Ectodermal cell (in vitro differentiated cells): ENCODE data around the gene MAPT. TPM values are rescaled to one million over a fixed set of nuclear protein-coding genes. Genes with fewer than 3 reads are reported as not detected.

Experiments
- H3K27ac ChIP-seq: 2 replicates; pipeline ENCODE4 v1.7.0; 2013; ENCODE audit warnings: mild to moderate bottlenecking, low read depth, low read length; ENCODE audit not compliant: insufficient read depth, poor library complexity, severe bottlenecking
- H3K27me3 ChIP-seq: 2 replicates; pipeline ENCODE4 v1.7.0; 2013; ENCODE audit warnings: mild to moderate bottlenecking, low read length; ENCODE audit not compliant: insufficient read depth, control insufficient read depth, poor library complexity, severe bottlenecking
- H3K36me3 ChIP-seq: one replicate; pipeline ENCODE4 v1.7.0; 2013; ENCODE audit warnings: low read length; ENCODE audit not compliant: control insufficient read depth, insufficient read depth
- H3K4me1 ChIP-seq: one replicate; pipeline ENCODE4 v1.7.0; 2013; ENCODE audit warnings: low read length; ENCODE audit not compliant: control insufficient read depth, insufficient read depth
- H3K4me3 ChIP-seq: 2 replicates; pipeline ENCODE4 v1.7.0; 2013; ENCODE audit warnings: low read depth, low read length, control low read depth; ENCODE audit not compliant: insufficient read depth
- H3K9me3 ChIP-seq: 2 replicates; pipeline ENCODE4 v1.7.0; 2013; ENCODE audit warnings: mild to moderate bottlenecking, low read length, moderate library complexity; ENCODE audit not compliant: control insufficient read depth
- WGBS, 2 experiments: methylation state at CpG; one replicate each; pipeline ENCODE4 v1.1.7; 2013; ENCODE audit warnings: missing lambda C conversion rate in 2 of 2; 5-methylcytosine and 5-hydroxymethylcytosine counted together
- polyA plus RNA-seq, 4 experiments: library from polyadenylated mRNA; stranded (reverse); fragments of 50-300 nt; gene quantifications; one replicate each; pipeline ENCODE4 v1.2.3, GENCODE V29; 2013

Gene MAPT
- 3.1 TPM for polyA plus RNA-seq (2013, experiment 1 of 4)
- 3.2 TPM for polyA plus RNA-seq (2013, experiment 2 of 4)
- 2.3 TPM for polyA plus RNA-seq (2013, experiment 3 of 4)
- 3.8 TPM for polyA plus RNA-seq (2013, experiment 4 of 4)

DNA sequence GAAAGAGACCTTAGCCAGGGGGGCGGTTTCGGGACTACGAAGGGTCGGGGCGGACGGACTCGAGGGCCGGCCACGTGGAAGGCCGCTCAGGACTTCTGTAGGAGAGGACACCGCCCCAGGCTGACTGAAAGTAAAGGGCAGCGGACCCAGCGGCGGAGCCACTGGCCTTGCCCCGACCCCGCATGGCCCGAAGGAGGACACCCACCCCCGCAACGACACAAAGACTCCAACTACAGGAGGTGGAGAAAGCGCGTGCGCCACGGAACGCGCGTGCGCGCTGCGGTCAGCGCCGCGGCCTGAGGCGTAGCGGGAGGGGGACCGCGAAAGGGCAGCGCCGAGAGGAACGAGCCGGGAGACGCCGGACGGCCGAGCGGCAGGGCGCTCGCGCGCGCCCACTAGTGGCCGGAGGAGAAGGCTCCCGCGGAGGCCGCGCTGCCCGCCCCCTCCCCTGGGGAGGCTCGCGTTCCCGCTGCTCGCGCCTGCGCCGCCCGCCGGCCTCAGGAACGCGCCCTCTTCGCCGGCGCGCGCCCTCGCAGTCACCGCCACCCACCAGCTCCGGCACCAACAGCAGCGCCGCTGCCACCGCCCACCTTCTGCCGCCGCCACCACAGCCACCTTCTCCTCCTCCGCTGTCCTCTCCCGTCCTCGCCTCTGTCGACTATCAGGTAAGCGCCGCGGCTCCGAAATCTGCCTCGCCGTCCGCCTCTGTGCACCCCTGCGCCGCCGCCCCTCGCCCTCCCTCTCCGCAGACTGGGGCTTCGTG lies at the start of gene MAPT:
Gene MAPT (plus strand): TSS at position 533 of the 763 bp plus-strand sequence. CDS start 67,784 bp downstream, outside the sequence.
- H3K9me3 ChIP-seq: no peaks in the 10 kb centered on the region
- H3K4me1 ChIP-seq: peaks cover 8% of the 10 kb centered on the region
- peaks cover 81% of the 10 kb centered on the region for H3K27me3 ChIP-seq
- no peak within 1 kb of the TSS for H3K27ac ChIP-seq
- no peaks in the 10 kb centered on the region for H3K36me3 ChIP-seq
- WGBS, 2 experiments: 3% methylated on average over 97 of the region's 97 CpGs
- H3K4me3 ChIP-seq: peak within 1 kb of the TSS; percentile 52

DNA sequence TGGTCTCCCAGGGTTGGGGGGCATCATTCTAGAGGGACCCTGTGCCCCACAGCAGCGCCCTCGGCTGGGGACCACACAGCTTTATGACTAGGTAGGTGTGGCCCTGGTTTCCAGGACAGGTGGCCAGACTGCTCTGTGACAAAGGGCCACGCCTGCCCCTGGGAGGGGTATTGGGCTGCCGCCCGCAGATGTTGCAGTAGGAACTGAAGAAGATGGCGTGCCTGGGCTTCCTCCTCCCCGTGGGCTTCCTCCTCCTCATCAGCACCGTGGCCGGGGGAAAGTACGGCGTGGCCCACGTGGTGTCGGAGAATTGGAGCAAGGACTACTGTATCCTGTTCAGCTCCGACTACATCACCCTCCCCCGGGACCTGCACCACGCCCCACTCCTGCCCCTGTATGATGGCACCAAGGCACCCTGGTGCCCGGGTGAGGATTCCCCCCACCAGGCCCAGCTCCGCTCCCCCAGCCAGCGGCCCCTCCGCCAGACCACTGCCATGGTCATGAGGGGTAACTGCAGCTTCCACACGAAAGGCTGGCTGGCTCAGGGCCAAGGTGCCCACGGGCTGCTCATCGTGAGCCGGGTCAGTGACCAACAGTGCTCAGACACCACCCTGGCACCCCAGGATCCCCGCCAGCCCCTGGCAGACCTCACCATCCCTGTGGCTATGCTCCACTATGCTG lies 49.5 kb upstream of the MAPT start, which contains the start of gene SPPL2C:
Gene SPPL2C (plus strand): TSS at position 187 of the 681 bp plus-strand sequence. CDS start 26 bp downstream, at position 213.
- 92 to 93% methylated on average over 25 of the region's 25 CpGs for WGBS, 2 experiments
- Histone ChIP-seq H3K36me3 (no peaks in the 10 kb centered on the region), H3K27ac (no peak within 1 kb of the TSS), H3K4me1 (no peaks in the 10 kb centered on the region), H3K9me3 (no peaks in the 10 kb centered on the region), H3K4me3 (no peak within 1 kb of the TSS), H3K27me3 (no peaks in the 10 kb centered on the region)

DNA sequence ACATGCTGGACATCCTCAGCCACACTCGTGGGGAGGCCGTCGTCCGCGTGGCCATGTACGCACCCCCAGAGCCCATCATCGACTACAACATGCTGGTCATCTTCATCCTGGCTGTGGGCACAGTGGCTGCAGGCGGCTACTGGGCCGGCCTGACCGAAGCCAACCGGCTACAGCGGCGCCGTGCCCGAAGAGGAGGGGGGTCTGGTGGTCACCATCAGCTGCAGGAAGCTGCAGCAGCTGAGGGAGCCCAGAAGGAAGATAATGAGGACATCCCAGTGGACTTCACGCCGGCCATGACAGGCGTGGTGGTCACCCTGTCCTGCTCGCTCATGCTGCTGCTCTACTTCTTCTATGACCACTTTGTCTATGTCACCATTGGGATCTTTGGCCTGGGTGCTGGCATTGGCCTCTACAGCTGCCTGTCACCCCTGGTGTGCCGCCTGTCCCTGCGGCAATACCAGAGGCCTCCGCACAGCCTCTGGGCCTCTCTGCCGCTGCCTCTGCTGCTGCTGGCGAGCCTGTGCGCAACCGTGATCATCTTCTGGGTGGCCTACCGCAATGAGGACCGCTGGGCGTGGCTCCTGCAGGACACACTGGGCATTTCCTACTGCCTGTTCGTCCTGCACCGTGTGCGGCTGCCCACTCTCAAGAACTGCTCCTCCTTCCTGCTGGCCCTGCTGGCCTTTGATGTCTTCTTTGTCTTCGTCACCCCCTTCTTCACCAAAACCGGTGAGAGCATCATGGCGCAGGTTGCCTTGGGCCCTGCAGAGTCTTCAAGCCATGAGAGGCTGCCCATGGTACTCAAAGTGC lies 48.8 kb upstream of the MAPT start:
- H3K27me3 ChIP-seq: no peaks in the 10 kb centered on the region
- H3K9me3 ChIP-seq: no peaks in the 10 kb centered on the region
- no peak overlapping the region for H3K27ac ChIP-seq
- no peak overlapping the region for H3K4me3 ChIP-seq
- H3K4me1 ChIP-seq: no peaks in the 10 kb centered on the region
- WGBS, 2 experiments: 91% methylated on average over 35 of the region's 35 CpGs
- H3K36me3 ChIP-seq: no peaks in the 10 kb centered on the region

DNA sequence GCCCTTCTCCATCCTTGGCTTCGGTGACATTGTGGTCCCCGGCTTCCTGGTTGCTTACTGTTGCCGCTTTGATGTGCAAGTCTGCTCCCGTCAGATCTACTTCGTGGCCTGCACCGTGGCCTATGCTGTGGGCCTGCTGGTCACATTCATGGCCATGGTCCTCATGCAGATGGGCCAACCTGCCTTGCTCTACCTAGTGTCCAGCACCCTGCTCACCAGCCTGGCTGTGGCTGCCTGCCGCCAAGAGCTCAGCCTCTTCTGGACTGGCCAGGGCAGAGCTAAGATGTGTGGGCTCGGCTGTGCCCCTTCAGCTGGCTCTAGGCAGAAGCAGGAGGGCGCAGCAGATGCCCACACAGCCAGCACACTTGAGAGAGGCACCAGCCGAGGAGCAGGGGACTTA lies 48.1 kb upstream of the MAPT start:
- Histone ChIP-seq H3K9me3 (no peaks in the 10 kb centered on the region), H3K36me3 (no peaks in the 10 kb centered on the region), H3K27me3 (no peaks in the 10 kb centered on the region), H3K4me1 (no peaks in the 10 kb centered on the region), H3K4me3 (no peak overlapping the region), H3K27ac (no peak overlapping the region)
- WGBS, 2 experiments: 93% methylated on average over 10 of the region's 10 CpGs

DNA sequence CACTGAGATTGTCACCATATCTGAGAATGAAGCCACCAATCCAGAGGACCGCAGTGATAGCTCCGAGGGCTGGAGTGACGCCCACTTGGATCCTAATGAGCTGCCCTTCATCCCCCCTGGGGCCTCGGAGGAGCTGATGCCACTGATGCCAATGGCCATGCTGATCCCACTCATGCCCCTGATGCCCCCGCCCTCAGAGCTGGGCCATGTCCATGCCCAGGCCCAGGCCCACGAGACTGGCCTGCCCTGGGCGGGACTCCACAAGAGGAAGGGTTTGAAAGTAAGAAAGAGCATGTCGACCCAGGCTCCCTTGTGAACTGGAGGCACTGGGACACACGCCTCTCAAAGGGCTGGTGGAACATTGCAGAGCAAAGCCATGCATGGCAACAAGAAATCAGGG lies 47.7 kb upstream of the MAPT start:
- Histone ChIP-seq H3K36me3 (no peaks in the 10 kb centered on the region), H3K4me3 (no peak overlapping the region), H3K27ac (no peak overlapping the region), H3K4me1 (no peaks in the 10 kb centered on the region), H3K27me3 (no peaks in the 10 kb centered on the region), H3K9me3 (no peaks in the 10 kb centered on the region)
- WGBS, 2 experiments: 89 to 90% methylated on average over 9 of the region's 9 CpGs

DNA sequence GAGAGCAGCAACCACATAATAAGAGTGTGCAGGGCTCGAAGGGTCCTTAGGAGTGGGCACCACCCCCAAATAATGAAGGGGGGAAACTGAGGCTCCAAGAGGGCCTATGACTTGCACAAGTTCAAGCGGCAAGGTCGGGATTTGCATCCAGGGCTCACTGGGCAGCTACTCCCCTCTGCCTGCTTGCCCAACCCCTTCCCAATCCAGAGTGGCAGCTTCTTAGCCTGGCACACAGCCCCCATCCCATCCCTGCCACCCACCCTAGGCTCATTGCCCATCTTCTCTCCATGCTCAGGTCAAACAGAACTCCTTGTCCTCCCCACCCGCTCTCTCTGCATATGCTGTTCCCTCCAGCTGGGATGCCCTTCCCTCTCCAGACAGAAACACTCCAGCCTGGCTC lies 47.3 kb upstream of the MAPT start:
- Histone ChIP-seq H3K27me3 (no peaks in the 10 kb centered on the region), H3K36me3 (no peaks in the 10 kb centered on the region), H3K4me1 (no peaks in the 10 kb centered on the region), H3K9me3 (no peaks in the 10 kb centered on the region), H3K27ac (no peak overlapping the region), H3K4me3 (no peak overlapping the region)
- 88% methylated on average over 4 of the region's 4 CpGs for WGBS, 2 experiments

DNA sequence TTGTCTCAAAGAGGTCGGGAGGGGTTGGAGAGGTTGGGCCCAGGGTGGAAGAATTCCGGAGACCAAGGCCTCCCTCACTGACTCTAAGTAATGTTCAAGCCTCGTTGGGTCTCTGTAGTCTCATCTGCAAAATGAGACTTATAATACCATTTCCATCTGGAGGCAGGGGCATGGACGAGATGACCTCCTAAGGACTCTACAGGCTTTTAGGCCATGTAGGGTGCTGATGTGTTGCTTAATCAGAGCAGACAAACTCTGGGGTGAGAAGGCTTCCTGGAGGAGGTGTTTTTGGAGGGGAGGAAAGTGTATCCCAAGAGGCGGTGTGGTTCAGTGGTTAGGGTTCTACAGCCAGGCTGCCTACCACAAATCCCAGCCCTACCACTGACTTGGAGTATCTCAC lies 46.6 kb upstream of the MAPT start:
- Histone ChIP-seq H3K27ac (no peak overlapping the region), H3K36me3 (no peaks in the 10 kb centered on the region), H3K27me3 (peaks cover 5% of the 10 kb centered on the region), H3K9me3 (no peaks in the 10 kb centered on the region), H3K4me3 (no peak overlapping the region), H3K4me1 (no peaks in the 10 kb centered on the region)
- WGBS, 2 experiments: 90 to 92% methylated on average over 4 to 5 of the region's 5 CpGs

DNA sequence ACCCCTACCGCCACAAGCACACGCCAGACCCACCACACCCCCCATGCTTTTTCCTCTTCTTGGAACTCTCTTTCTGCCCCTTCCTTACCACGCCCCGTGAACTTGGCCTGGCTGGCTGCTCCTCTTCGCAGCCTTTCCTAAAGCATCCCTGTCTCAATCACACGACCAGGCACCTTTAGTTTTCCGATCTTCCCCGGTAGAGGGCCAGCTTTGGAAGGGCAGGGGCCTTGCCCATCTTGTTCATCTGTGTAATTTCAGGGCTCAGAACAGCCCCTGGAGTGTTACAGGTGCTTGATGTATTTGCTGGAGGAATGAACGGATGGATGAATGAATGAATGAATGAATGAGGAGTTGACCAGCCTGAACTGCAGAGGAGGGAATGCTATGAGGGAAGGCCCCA lies 45.9 kb upstream of the MAPT start:
- Histone ChIP-seq H3K36me3 (no peaks in the 10 kb centered on the region), H3K27me3 (peaks cover 5% of the 10 kb centered on the region), H3K4me3 (no peak overlapping the region), H3K27ac (no peak overlapping the region), H3K9me3 (no peaks in the 10 kb centered on the region), H3K4me1 (no peaks in the 10 kb centered on the region)
- 92 to 96% methylated on average over 9 of the region's 9 CpGs for WGBS, 2 experiments

DNA sequence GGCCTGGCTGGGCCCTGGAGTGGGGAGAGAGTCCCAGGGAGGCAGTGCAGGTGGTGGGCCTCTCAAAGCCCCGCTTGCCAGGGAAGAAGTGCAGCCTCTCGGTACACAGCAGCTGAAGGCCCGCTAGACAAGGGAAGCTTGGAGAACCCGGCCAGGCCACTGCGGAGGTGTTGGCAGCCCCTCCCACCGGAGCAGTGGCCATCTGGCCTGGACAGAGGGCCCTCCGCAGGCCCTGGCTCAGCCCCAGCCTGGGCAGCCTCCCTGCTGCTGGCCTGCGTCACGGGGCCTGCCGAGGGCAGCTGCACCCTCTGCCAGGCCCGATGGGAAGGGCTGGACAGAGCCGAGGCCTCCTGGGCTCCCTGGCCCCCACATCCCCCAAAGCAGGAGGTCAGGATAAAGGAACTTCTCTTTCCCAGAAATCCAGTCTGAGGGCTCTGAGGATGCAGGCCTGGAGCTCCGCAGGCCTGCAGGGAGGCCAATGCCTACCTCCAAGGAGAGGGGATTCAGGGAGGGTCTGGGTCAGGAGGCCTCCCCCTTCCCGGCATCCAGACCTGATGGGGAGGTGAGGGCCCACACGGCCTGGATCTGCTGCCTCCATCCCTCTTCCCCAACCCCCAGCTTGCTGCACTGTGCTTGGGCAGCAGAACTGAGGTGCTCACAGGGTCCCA lies 45.4 kb upstream of the MAPT start:
- Histone ChIP-seq H3K4me1 (no peaks in the 10 kb centered on the region), H3K9me3 (no peaks in the 10 kb centered on the region), H3K36me3 (no peaks in the 10 kb centered on the region), H3K27ac (no peak overlapping the region), H3K4me3 (no peak overlapping the region), H3K27me3 (peaks cover 5% of the 10 kb centered on the region)
- 86% methylated on average over 15 of the region's 15 CpGs for WGBS, 2 experiments
